H9 (cell line): ENCODE results near the gene HIVEP1. TPM values are rescaled to one million over a fixed set of nuclear protein-coding genes. Genes with fewer than 3 reads are reported as not detected.

Experiments
- DNase-seq: peaks from one replicate; pipeline ENCODE4 v3.0.0-alpha.2; 2017
- H2AFZ ChIP-seq: one replicate; pipeline ENCODE4 v1.6.1; 2013; ENCODE audit warnings: mild to moderate bottlenecking, low read length, control low read depth, moderate library complexity
- H2AK5ac ChIP-seq: 2 replicates; pipeline ENCODE4 v1.6.1; 2013; ENCODE audit warnings: low read length, control low read depth, mixed read lengths; ENCODE audit not compliant: insufficient read length
- H2BK120ac ChIP-seq: one replicate; pipeline ENCODE4 v1.6.1; 2013; ENCODE audit warnings: low read depth, mild to moderate bottlenecking, low read length, control low read depth, inconsistent platforms; ENCODE audit not compliant: poor library complexity, severe bottlenecking
- H2BK12ac ChIP-seq: 2 replicates; pipeline ENCODE4 v1.6.1; 2013; ENCODE audit warnings: low read length, control low read depth, mixed read lengths, low read depth; ENCODE audit not compliant: insufficient read length
- H2BK15ac ChIP-seq: 2 replicates; pipeline ENCODE4 v1.6.1; 2013; ENCODE audit warnings: low read depth, low read length, control low read depth
- H2BK20ac ChIP-seq: one replicate; pipeline ENCODE4 v1.6.1; 2013; ENCODE audit warnings: low read depth, mild to moderate bottlenecking, low read length, control low read depth, inconsistent platforms; ENCODE audit not compliant: poor library complexity, severe bottlenecking
- H2BK5ac ChIP-seq: 2 replicates; pipeline ENCODE4 v1.6.1; 2013; ENCODE audit warnings: low read length, control low read depth, mixed read lengths; ENCODE audit not compliant: insufficient read length
- H3K14ac ChIP-seq: 2 replicates; pipeline ENCODE4 v1.6.1; 2013; ENCODE audit warnings: low read length, control low read depth; ENCODE audit not compliant: insufficient read depth
- H3K18ac ChIP-seq: 2 replicates; pipeline ENCODE4 v1.6.1; 2013; ENCODE audit warnings: low read depth, mild to moderate bottlenecking, mixed read lengths, low read length, control low read depth; ENCODE audit not compliant: insufficient read length
- H3K23ac ChIP-seq: 2 replicates; pipeline ENCODE4 v1.6.1; 2013; ENCODE audit warnings: low read length, control low read depth, mixed read lengths, low read depth; ENCODE audit not compliant: insufficient read length
- H3K23me2 ChIP-seq: 2 replicates; pipeline ENCODE4 v1.6.1; 2013; ENCODE audit warnings: low read depth, mild to moderate bottlenecking, mixed read lengths, low read length, control low read depth; ENCODE audit not compliant: insufficient read length, poor library complexity, severe bottlenecking
- H3K27ac ChIP-seq: 2 replicates; pipeline ENCODE4 v1.5.1; 2013; ENCODE audit warnings: low read length, control low read depth, mixed read lengths, low read depth; ENCODE audit not compliant: insufficient read length
- H3K27me3 ChIP-seq: 2 replicates; pipeline ENCODE4 v1.6.1; 2013; ENCODE audit warnings: low read length, control low read depth, inconsistent platforms; ENCODE audit not compliant: insufficient read depth
- H3K4ac ChIP-seq: 2 replicates; pipeline ENCODE4 v1.6.1; 2013; ENCODE audit warnings: low read depth, mild to moderate bottlenecking, control low read depth, inconsistent platforms, low read length, moderate library complexity
- H3K4me1 ChIP-seq: 2 replicates; pipeline ENCODE4 v1.6.1; 2013; ENCODE audit warnings: low read length, control low read depth, inconsistent platforms; ENCODE audit not compliant: insufficient read depth
- H3K4me2 ChIP-seq: 2 replicates; pipeline ENCODE4 v1.6.1; 2013; ENCODE audit warnings: low read length, control low read depth, mixed read lengths; ENCODE audit not compliant: insufficient read length, insufficient read depth
- H3K56ac ChIP-seq: 2 replicates; pipeline ENCODE4 v1.6.1; 2013; ENCODE audit warnings: low read depth, mild to moderate bottlenecking, mixed read lengths, low read length, control low read depth; ENCODE audit not compliant: insufficient read length
- H3K79me1 ChIP-seq: 2 replicates; pipeline ENCODE4 v1.6.1; 2013; ENCODE audit warnings: low read depth, mild to moderate bottlenecking, moderate library complexity, low read length, control low read depth, inconsistent platforms; ENCODE audit not compliant: insufficient read depth, poor library complexity, severe bottlenecking
- H3K79me2 ChIP-seq: 2 replicates; pipeline ENCODE4 v1.6.1; 2013; ENCODE audit warnings: low read length, control low read depth, inconsistent platforms; ENCODE audit not compliant: insufficient read depth
- H3K9ac ChIP-seq: 2 replicates; pipeline ENCODE4 v1.6.1; 2013; ENCODE audit warnings: low read length, control low read depth, mixed read lengths; ENCODE audit not compliant: insufficient read length; ENCODE audit errors: extremely low read depth
- H3K9me3 ChIP-seq: one replicate; pipeline ENCODE4 v1.6.1; 2013; ENCODE audit warnings: low read depth, low read length, inconsistent platforms; ENCODE audit not compliant: control insufficient read depth
- H3T11ph ChIP-seq: one replicate; pipeline ENCODE4 v1.6.1; 2013; ENCODE audit warnings: mild to moderate bottlenecking, low read length, control low read depth, inconsistent platforms
- H4K20me1 ChIP-seq: one replicate; pipeline ENCODE4 v1.6.1; 2013; ENCODE audit not compliant: control insufficient read depth, insufficient read length, insufficient read depth
- H4K5ac ChIP-seq: 2 replicates; pipeline ENCODE4 v1.6.1; 2013; ENCODE audit warnings: low read depth, mild to moderate bottlenecking, mixed read lengths, low read length, control low read depth; ENCODE audit not compliant: insufficient read length
- H4K8ac ChIP-seq: replicated peaks from 2 replicates; pipeline ENCODE4 v1.6.1; 2013; ENCODE audit warnings: low read length, control low read depth, mixed read lengths, low read depth; ENCODE audit not compliant: insufficient read length
- H4K91ac ChIP-seq: 2 replicates; pipeline ENCODE4 v1.6.1; 2013; ENCODE audit warnings: low read depth, mild to moderate bottlenecking, moderate library complexity, mixed read lengths, low read length, control low read depth; ENCODE audit not compliant: insufficient read length
- H3K27ac Mint-ChIP-seq, 3 experiments: 2 replicates in 2 of 3; 3 replicates in 1 of 3; pipeline ENCODE4 v1.8.0; 2020 to 2021; ENCODE audit warnings: mixed read lengths in 3 of 3, mild to moderate bottlenecking in 1 of 3, moderate library complexity in 1 of 3
- H3K27me3 Mint-ChIP-seq: 2 replicates; pipeline ENCODE4 v1.8.0; 2021; ENCODE audit warnings: low read depth, mild to moderate bottlenecking, moderate library complexity, mixed read lengths
- H3K36me3 Mint-ChIP-seq, 3 experiments: 2 replicates in 2 of 3; 3 replicates in 1 of 3; pipeline ENCODE4 v1.8.0; 2020 to 2021; ENCODE audit warnings: low read depth in 3 of 3, mixed read lengths in 3 of 3; ENCODE audit not compliant: insufficient read depth in 1 of 3
- H3K4me1 Mint-ChIP-seq, 2 experiments: 2 replicates each; pipeline ENCODE4 v1.8.0; 2020; ENCODE audit warnings: mixed read lengths in 2 of 2
- H3K4me3 Mint-ChIP-seq, 2 experiments: 2 replicates in 1 of 2; 3 replicates in 1 of 2; pipeline ENCODE4 v1.8.0; 2020 to 2021; ENCODE audit warnings: mild to moderate bottlenecking in 2 of 2, mixed read lengths in 2 of 2, moderate library complexity in 1 of 2
- H3K9me3 Mint-ChIP-seq, 2 experiments: 2 replicates in 1 of 2; 3 replicates in 1 of 2; pipeline ENCODE4 v1.8.0; 2020; ENCODE audit warnings: mild to moderate bottlenecking in 2 of 2, mixed read lengths in 2 of 2, moderate library complexity in 1 of 2
- CTCF ChIP-seq: fragments of 200-600 bp; sonication (generic); conservative IDR thresholded peaks from 3 replicates; pipeline ENCODE4 v1.8.0; 2021; ENCODE audit warnings: antibody characterized with exemption, mild to moderate bottlenecking
- WGBS: extraction: QIAGEN DNeasy Blood & Tissue Kit; methylation state at CpG from one replicate; pipeline ENCODE4 v1.1.7; 2013; ENCODE audit warnings: missing lambda C conversion rate, low lambda C conversion rate, mixed read lengths; ENCODE audit not compliant: insufficient read length; ENCODE audit errors: extremely low coverage; 5-methylcytosine and 5-hydroxymethylcytosine counted together
- total RNA-seq: library from RNA; stranded (reverse); gene quantifications from 2 replicates; pipeline ENCODE4 v1.2.1, GENCODE V29; 2021

HIVEP1 gene
- total RNA-seq, 1 experiment from 2014 or later, result 44.2 TPM

DNA sequence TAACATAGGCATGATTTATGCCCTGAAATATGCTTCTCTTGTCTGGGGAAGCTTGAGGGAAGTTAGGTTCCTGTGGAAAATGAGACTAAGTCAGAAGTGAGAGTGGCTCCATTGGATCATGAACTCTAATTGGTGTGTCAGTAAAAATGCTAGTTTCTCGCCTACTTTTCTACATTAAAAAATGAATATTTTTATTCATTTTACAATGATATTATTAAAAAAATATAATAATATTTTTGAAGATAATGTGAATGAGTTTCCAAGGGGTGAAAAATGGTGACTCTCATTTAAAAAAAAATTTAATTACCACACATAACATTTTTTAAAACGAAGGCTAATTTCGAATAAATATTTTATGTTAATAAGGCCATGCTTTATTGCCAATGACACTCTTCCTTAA, 84.2 kb downstream of the HIVEP1 start:
- no CpG with 5 or more reads among the region's 3 CpGs for WGBS
- Mint-ChIP-seq H3K4me1 (0 out of 4 replicates have a peak, but pooled peaks cover 0 to 2% of the 10 kb centered on the region in 2 experiments), H3K4me3 (no peak overlapping the region)

More for the DNA sequence above, 84.2 kb downstream of the HIVEP1 start:
- H4K20me1 ChIP-seq, result no peaks in the 10 kb centered on the region
- H3K79me1 ChIP-seq, result no peaks in the 10 kb centered on the region
- H3T11ph ChIP-seq, result no peak overlapping the region
- no peak overlapping the region for H3K18ac ChIP-seq
- peaks cover 12 to 20% (median 14%) of the 10 kb centered on the region in 3 experiments for H3K36me3 Mint-ChIP-seq
- H2BK12ac ChIP-seq, result no peak overlapping the region
- peaks cover 4 to 7% of the 10 kb centered on the region in 2 experiments; a peak in 3 of 5 replicates for H3K9me3 Mint-ChIP-seq
- H3K4me1 ChIP-seq, result no peaks in the 10 kb centered on the region
- H3K23ac ChIP-seq, result no peak overlapping the region
- no peak overlapping the region for H4K5ac ChIP-seq
- no peak overlapping the region for H2AFZ ChIP-seq
- no peak overlapping the region for H4K91ac ChIP-seq
- no peak overlapping the region for H3K9ac ChIP-seq
- no peak overlapping the region for H3K27ac ChIP-seq
- no peak overlapping the region for H2AK5ac ChIP-seq
- DNase-seq, result no peak
- no peak overlapping the region for H3K4me2 ChIP-seq
- H4K8ac ChIP-seq, result no peak overlapping the region
- H3K27me3 ChIP-seq, result no peaks in the 10 kb centered on the region
- no peak overlapping the region for H3K14ac ChIP-seq
- TF ChIP-seq CTCF, result no peak
- H2BK120ac ChIP-seq, result no peak overlapping the region
- no peak overlapping the region for H3K56ac ChIP-seq
- no peaks in the 10 kb centered on the region for H3K23me2 ChIP-seq
- no peak overlapping the region for H2BK20ac ChIP-seq
- no peaks in the 10 kb centered on the region for H3K27me3 Mint-ChIP-seq
- no peak overlapping the region for H2BK5ac ChIP-seq
- H3K9me3 ChIP-seq, result no peaks in the 10 kb centered on the region
- H3K79me2 ChIP-seq, result no peaks in the 10 kb centered on the region
- no peak overlapping the region for H3K27ac Mint-ChIP-seq
- no peak overlapping the region for H3K4ac ChIP-seq
- H2BK15ac ChIP-seq, result no peak overlapping the region
